ENCODE data around the gene MED28. TPM values are rescaled to one million over a fixed set of nuclear protein-coding genes. Genes with fewer than 3 reads are reported as not detected.
"Not testable (repeated sequence)": the region's sequence is repeated elsewhere in the genome, so short reads cannot be mapped to it uniquely, and the experiment has no call there.

Gene MED28
- total RNA-seq, 1 donor from 2014 or later, result 18.1 TPM

- intact Hi-C loops (cut with DNase I), result no loop called here
- DNase-seq (no peak), ATAC-seq (ENCODE audit: poor library complexity) (no peak)
These were observed 42.6 kb downstream of the MED28 start for GRCh38 chr4:17657090-17657489.

DNA sequence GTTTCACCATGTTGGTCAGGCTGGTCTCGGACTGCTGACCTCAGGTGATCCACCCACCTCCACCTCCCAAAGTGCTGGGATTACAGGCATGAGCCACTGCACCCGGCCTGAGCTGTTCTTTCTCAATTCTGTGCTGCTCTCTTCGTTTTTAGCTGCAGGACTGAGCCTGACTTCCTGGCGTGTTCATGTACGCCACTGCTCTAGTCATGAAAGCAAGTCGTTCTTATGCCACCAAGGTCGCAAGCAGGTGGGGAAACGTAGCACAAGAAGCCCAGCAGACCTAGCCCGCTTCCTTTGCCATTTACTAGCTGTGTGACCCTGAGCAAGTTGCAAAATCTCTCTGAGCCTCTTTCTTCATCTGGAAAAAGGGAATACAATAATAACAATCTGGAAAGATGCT lies 43.4 kb downstream of the MED28 start:
- ATAC-seq (ENCODE audit: poor library complexity), result no peak
- intact Hi-C loops (cut with DNase I), result no loop called here
- no peak for DNase-seq

- intact Hi-C loops (cut with DNase I); DNase-seq; ATAC-seq (ENCODE audit: poor library complexity): not testable (repeated sequence)
These were observed 44.8 kb downstream of the MED28 start for GRCh38 chr4:17659196-17659595.

DNA sequence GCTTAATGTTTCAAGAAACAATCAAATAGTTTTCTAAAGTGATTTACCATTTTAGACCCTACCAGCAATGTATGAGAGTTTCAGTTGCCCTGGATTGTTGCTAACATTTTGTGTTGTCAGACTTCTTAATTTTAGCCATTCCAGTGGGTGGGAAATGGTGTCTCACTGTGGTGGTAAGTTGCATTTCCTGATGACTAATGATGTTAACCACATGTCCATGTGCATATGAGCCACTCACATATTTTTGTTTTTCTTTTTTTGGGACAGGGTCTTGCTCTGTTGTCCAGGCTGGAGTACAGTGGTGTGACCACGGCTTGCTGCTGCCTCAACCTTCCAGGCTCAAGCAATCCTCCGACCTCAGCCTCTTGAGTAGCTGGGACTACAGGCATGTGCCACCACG lies 48.3 kb downstream of the MED28 start:
- ATAC-seq (ENCODE audit: poor library complexity) (no peak), DNase-seq (no peak)
- intact Hi-C loops (cut with DNase I), result no loop called here

GRCh38 chr4:17664755-17665154 lies 50.3 kb downstream of the MED28 start:
- ATAC-seq (ENCODE audit: poor library complexity) (no peak), DNase-seq (no peak)
- intact Hi-C loops (cut with DNase I), result no loop called here

DNA sequence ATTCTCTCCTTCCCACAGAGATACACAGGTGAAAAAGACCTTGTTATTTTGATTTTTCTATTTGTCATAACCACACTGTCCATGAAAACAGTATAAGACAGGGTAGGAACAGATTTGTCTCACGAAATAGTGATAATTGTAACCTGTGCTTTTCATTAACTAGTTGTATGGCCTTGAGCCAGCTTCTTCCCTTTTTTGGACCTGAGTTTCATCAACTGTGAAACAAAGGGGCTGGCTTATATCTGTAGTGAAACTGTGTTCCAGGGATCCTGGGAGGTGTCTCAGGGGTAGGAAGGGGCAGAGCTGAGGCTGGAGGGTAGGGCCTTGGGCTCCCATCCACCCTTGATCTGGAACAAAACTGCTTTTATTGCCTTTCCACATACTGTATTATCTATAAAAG lies 50.9 kb downstream of the MED28 start:
- no peak for DNase-seq
- intact Hi-C loops (cut with DNase I), result no loop called here
- ATAC-seq (ENCODE audit: poor library complexity), result no peak

GRCh38 chr4:17665852-17666251 lies 51.4 kb downstream of the MED28 start:
- intact Hi-C loops (cut with DNase I), result no loop called here
- ATAC-seq (ENCODE audit: poor library complexity) (no peak), DNase-seq (no peak)

- no peak for DNase-seq
- intact Hi-C loops (cut with DNase I), result no loop called here
- ATAC-seq (ENCODE audit: poor library complexity), result no peak
These were observed 52.8 kb downstream of the MED28 start for GRCh38 chr4:17667253-17667652.

DNA sequence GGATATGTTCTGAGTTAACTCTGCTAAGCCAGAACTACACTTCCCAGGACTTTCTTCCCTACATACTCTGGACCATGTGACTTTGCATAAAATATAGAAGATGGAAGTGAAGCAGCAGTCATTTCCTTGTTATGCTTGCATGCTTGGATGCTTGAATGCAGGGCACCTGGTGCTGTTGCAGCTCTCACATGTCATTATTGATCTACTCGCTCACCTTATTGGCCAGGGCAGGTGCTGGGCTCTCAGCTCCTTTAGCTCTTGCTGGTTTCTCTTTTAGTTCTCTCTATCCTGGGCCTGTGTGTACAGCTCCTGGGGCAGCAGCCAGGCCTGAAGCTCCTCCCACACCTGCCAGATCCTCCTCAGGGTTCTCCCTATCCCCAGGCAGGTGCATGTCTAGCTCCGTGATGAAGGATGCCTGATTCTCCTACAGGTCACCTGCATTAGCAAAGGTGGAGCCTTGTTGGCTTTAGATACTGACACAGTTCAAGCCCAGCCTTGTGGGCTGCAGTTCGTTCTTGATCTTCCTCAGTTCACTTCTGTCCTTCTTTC lies 53.3 kb downstream of the MED28 start:
- intact Hi-C loops (cut with DNase I), result no loop called here
- ATAC-seq (ENCODE audit: poor library complexity) (no peak), DNase-seq (no peak)

- intact Hi-C loops (cut with DNase I), result no loop called here
- DNase-seq, result no peak
- ATAC-seq (ENCODE audit: poor library complexity), result no peak
These were observed 56.0 kb downstream of the MED28 start for GRCh38 chr4:17670423-17670822.

- ATAC-seq (ENCODE audit: poor library complexity) (no peak), DNase-seq (no peak)
- intact Hi-C loops (cut with DNase I), result no loop called here
These were observed 66.3 kb downstream of the MED28 start for GRCh38 chr4:17680559-17681280.

DNA sequence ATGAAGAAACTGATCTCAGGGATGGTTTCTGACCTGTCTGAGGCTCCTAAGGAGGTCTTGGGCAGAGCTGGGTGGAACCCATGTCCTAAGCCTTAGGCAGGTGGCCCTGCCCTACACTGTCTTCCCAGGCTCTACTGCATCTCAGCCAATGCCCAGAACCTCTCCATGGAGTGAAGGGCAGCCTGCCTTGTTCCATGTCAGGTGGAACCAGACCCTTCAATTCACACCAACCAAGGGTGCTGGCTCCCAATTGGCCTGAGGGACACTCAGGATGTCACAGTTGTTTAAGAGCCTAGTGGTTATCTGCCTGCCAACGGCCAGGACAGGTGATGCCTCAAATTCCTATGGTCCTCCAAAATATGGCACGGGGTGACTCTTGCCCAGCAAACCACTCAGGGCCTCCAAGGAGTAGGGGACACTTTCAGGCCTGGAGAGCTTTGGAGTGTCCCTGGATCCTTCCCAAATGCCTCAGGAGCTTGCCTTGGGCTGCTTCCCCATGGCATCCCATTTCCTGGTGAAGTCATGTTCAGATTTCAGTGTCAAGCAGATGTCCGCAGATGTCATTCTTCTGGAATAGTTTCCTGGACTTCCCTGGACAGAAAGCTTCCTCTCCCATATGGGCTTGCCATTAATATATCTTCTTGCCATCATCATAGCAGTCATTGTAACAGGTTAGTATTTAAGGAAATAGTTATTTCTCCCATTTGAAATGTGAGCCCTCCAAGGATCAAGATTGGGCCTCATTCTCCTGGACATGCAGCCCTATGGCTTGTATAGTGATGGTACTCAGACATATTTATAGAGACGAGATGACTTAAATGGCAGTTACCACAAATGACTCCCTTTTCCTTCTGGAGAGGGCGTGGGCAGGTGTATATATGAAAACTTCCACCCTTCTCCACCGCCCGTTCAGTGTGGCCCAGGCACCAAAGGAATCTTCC lies 67.1 kb downstream of the MED28 start:
- ATAC-seq (ENCODE audit: poor library complexity) (no peak), DNase-seq (no peak)
- intact Hi-C loops (cut with DNase I), result no loop called here

DNA sequence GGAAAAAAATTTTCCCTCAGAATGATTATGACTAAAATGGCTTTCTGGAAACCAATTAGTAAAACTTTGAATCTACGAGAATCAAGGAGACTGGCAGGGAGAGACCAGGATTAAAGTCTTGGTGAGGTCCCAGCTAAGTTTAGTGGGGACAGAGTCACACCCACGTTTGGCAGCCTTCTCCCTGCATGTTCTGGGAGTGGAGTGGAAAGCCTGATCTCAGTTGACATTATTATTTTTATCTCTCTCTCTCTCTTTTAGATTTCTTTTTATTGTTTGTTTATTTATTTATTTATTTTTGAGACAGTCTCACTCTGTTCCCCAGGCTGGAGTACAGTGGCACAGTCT lies 67.8 kb downstream of the MED28 start:
- no peak for DNase-seq

More for the DNA sequence above, 67.8 kb downstream of the MED28 start:
- intact Hi-C loops (cut with DNase I), result no loop called here
- ATAC-seq (ENCODE audit: poor library complexity), result no peak

Other genes with a start within 250 kb of the MED28 start
- 51.0 TPM for gene QDPR, start 102.6 kb upstream of the MED28 start, total RNA-seq
- not detected for gene CLRN2, start 99.5 kb upstream of the MED28 start, total RNA-seq
- gene LAP3, start 37.4 kb upstream of the MED28 start, total RNA-seq, result 52.6 TPM
- gene FAM184B, start 167.0 kb downstream of the MED28 start, total RNA-seq, result not detected
- gene DCAF16, start 196.1 kb downstream of the MED28 start, total RNA-seq, result 13.4 TPM
- gene NCAPG, start 196.3 kb downstream of the MED28 start, total RNA-seq, result 0.59 TPM